Effector memory CD8-positive, alpha-beta T cell (primary cell): ENCODE results near the gene UBAP2L.
"Not testable (repeated sequence)": the region's sequence is repeated elsewhere in the genome, so short reads cannot be mapped to it uniquely, and the experiment has no call there.

Experiments
- ATAC-seq: fragments of 150-1000 bp; cut with Tn5 transposase; replicated peaks from 2 replicates; pipeline ENCODE4 v1.10.0; 2021; ENCODE audit warnings: mild to moderate bottlenecking, moderate library complexity
- DNase-seq, 3 experiments: peaks; one replicate each; pipeline ENCODE4 v3.0.0; 2021
- H3K27ac Mint-ChIP-seq, 2 donors: one replicate each; pipeline ENCODE4 v1.8.0; 2022; ENCODE audit warnings: mild to moderate bottlenecking in 2 of 2, mixed read lengths in 2 of 2, moderate library complexity in 2 of 2
- H3K27me3 Mint-ChIP-seq, 2 donors: one replicate each; pipeline ENCODE4 v1.8.0; 2022; ENCODE audit warnings: mixed read lengths in 2 of 2
- H3K36me3 Mint-ChIP-seq: one replicate; pipeline ENCODE4 v1.8.0; 2022; ENCODE audit warnings: mild to moderate bottlenecking, moderate library complexity, mixed read lengths; ENCODE audit not compliant: insufficient read depth
- H3K4me1 Mint-ChIP-seq, 2 donors: one replicate each; pipeline ENCODE4 v1.8.0; 2022; ENCODE audit warnings: low read depth in 2 of 2, mixed read lengths in 2 of 2
- H3K4me3 Mint-ChIP-seq, 2 donors: one replicate each; pipeline ENCODE4 v1.8.0; 2022; ENCODE audit warnings: mild to moderate bottlenecking in 2 of 2, mixed read lengths in 2 of 2, moderate library complexity in 2 of 2
- H3K9me3 Mint-ChIP-seq, 2 donors: one replicate each; pipeline ENCODE4 v1.8.0; 2022; ENCODE audit warnings: mixed read lengths in 2 of 2

UBAP2L gene

DNA sequence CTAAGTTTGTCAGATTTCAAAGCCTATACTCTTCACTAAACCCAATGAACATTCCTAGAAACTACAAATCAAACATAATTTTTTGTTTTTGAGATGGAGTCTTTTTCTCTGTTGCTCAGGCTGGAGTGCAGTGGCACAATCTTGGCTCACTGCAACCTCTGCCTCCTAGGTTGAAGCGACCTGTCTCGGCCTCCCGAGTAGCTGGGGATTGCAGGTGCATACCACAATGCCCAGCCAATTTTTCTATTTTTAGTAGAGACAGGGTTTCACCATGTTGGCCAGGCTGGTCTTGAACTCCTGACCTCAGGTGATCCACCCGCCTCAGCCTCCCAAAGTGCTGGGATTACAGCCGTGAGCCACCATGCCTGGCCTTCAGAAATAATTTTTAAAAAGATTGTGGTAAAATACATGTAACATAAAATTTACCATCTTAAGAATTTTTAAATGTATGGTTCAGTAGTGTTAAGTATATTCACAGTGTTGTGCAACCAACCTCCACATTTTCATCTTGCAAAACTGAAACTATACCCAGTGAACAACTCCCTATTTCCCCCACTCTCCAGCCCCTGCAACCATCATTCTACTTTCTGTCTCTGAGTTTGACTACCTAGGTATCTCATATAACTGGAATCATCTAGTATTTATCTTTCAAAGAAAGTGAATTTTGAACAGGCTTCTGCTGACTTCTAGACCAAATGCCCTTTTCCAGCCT, 11.9 kb upstream of the UBAP2L start:
- Mint-ChIP-seq H3K9me3 (no peaks in the 10 kb centered on the region), H3K4me1 (no peaks in the 10 kb centered on the region), H3K4me3 (no peak overlapping the region), H3K27ac (peak overlapping the region; percentile 41 to 86), H3K27me3 (no peaks in the 10 kb centered on the region), H3K36me3 (peaks cover 80% of the 10 kb centered on the region)
- ATAC-seq (no peak), DNase-seq (no peak)

DNA sequence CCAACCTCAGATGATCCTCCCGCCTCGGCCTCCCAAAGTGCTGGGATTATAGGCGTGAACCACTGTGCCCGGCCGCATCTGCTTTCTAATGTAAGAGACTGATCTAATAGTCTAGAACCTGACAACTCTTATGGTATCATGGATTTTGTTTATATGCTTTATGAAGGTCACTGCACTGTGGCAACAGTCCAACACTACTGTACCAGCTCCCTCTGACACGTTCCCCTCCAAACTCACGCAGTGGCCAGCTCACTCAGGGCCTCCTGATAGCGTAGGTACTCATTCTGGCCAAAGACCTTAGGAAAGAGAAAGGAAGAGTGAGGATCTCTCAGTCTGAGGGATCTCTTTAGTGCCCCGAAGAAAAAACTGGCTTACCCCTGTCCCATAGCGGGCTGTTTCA, 8.7 kb upstream of the UBAP2L start:
- peaks cover 74% of the 10 kb centered on the region for H3K36me3 Mint-ChIP-seq
- no peak overlapping the region for H3K27ac Mint-ChIP-seq
- ATAC-seq (no peak), DNase-seq (no peak)
- peaks cover 2 to 8% of the 10 kb centered on the region in 2 donors for H3K4me1 Mint-ChIP-seq
- no peaks in the 10 kb centered on the region for H3K27me3 Mint-ChIP-seq
- H3K4me3 Mint-ChIP-seq: no peak overlapping the region
- H3K9me3 Mint-ChIP-seq: no peaks in the 10 kb centered on the region

DNA sequence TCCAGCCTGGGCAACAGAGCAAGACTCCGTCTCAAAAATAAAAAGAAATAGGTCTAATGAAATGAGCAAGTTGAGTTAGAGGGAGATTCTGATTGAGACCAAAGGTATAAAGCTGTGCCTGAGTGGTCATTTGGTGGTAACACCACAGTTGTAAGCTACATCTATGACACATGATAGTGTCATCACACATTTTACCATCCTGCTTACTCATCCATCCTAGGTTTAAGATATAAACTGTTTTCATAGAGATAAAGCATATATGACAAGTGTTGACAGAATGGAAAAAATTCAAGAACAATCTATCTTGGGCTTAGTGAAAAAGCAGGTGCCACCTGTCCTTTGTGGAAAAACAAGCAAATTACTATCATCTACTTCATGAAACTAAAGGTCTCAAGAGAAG, 7.5 kb upstream of the UBAP2L start:
- no peak for ATAC-seq
- no peak for DNase-seq
- Mint-ChIP-seq H3K9me3 (no peaks in the 10 kb centered on the region), H3K27ac (peak overlapping the region in 1 of 2 donors; percentile 35), H3K4me3 (no peak overlapping the region), H3K36me3 (peaks cover 75% of the 10 kb centered on the region), H3K27me3 (no peaks in the 10 kb centered on the region), H3K4me1 (peaks cover 8 to 19% of the 10 kb centered on the region in 2 donors)

DNA sequence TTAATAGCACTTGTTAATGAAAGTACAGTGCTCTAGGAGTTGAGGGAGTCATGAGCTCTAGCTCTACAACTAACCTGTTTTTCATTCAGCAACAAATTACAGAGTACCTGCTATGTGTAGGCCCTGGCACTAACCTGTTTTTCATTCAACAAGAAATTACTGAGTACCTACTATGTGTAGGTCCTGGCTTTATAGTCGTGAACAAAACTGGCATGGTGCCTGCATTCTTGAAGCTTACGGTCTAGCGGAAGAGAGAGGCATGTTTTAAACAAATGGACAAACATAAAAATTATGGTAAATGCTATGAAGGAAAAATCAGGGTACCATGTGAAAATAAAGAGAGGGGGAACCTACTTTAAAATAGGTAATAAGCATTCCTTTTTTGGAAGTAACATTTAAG, 2.2 kb upstream of the UBAP2L start:
- Mint-ChIP-seq H3K9me3 (no peaks in the 10 kb centered on the region), H3K4me3 (peak overlapping the region; percentile 81 to 92), H3K4me1 (peaks cover 39 to 55% of the 10 kb centered on the region in 2 donors), H3K27ac (peak overlapping the region; percentile 93 to 97), H3K36me3 (peaks cover 59% of the 10 kb centered on the region), H3K27me3 (no peaks in the 10 kb centered on the region)
- ATAC-seq: no peak
- no peak for DNase-seq

DNA sequence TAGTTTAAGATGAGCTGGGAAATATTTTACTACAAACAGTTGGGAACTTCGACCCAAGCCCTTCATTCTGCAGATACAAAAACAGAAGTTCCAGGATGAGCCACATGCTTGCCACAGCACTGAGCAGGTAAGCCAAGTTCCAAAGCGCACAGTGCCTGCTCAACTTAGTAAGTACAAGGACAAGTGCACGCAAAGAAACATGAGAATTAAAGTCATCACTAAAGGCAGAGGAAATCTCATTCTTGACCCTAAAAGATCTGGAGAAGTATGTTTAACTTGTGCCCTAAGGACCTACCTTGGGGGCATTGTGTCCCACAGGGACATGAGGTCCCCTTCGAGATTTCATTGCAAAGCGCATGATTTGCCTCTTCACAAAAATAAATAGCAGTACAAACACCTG, 1.2 kb upstream of the UBAP2L start:
- Mint-ChIP-seq H3K4me3 (peak overlapping the region; percentile 81 to 92), H3K36me3 (peaks cover 49% of the 10 kb centered on the region), H3K27ac (peak overlapping the region; percentile 93 to 97), H3K27me3 (no peaks in the 10 kb centered on the region), H3K9me3 (no peaks in the 10 kb centered on the region), H3K4me1 (peaks cover 43 to 62% of the 10 kb centered on the region in 2 donors)
- ATAC-seq (no peak), DNase-seq (no peak)

DNA sequence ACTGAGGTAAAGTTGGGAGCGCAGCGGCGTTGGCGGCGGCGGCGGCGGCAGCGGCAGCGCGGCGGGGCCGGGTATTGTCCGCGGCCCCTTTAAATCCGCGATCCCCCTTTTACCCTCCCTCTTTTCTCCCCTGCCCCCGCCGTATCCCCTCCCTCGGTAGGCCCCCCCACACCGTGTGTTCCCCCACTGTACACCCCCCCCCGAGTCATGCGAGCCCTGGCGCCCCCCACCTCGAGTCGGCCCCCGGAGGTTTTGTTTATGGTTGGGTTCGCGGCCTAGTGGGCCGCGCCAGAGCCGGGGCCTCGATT, 169 bp downstream of the UBAP2L start:
- Mint-ChIP-seq H3K27me3 (no peaks in the 10 kb centered on the region), H3K9me3 (no peaks in the 10 kb centered on the region), H3K4me1 (peaks cover 46 to 74% of the 10 kb centered on the region in 2 donors), H3K27ac (peak overlapping the region; percentile 93 to 97), H3K4me3 (peak overlapping the region; percentile 81 to 92), H3K36me3 (peaks cover 48% of the 10 kb centered on the region)
- ATAC-seq (no peak), DNase-seq (no peak)

DNA sequence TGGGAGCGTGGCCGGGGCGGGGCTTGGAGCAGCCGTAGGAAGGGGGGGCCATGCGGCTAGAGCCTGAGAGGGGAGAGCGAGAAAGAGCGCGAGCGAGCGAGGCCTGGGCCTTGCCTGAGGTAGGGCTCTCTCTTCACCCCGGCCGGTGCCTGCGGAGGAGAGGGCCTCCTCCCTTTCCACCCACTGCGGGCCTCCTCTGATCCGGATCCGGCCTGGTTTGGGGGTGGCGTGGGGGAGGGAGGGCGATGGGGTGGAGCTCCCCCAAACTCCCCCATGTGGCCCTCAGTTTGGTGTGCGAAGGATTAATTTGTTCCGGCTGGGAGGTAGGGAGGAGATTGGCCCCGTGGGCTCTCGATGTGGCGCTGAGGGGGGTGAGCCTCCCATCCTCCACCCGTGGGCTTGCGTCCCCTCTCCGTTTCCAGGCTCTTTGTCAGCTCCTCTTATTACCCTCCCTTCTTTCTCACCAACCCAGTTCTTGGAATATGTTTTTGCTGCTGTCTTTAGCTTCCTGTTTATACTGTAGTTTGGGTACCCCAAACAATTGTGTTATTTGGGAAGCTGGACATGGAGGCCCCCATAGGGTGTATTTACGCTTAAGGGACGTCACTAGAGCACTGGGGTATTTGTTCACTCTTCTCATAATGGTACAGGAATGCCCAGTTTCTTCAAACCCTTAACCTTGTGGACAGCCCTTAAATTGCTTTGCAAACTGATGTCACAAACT, 685 bp downstream of the UBAP2L start:
- no peaks in the 10 kb centered on the region for H3K27me3 Mint-ChIP-seq
- H3K4me3 Mint-ChIP-seq: peak overlapping the region; percentile 81 to 92
- ATAC-seq (peak; percentile 54), DNase-seq (peak; percentile 67 to 74 (median 71))
- H3K27ac Mint-ChIP-seq: peak overlapping the region; percentile 93 to 97
- H3K4me1 Mint-ChIP-seq: peaks cover 46 to 74% of the 10 kb centered on the region in 2 donors
- H3K36me3 Mint-ChIP-seq: peaks cover 47% of the 10 kb centered on the region
- no peaks in the 10 kb centered on the region for H3K9me3 Mint-ChIP-seq

DNA sequence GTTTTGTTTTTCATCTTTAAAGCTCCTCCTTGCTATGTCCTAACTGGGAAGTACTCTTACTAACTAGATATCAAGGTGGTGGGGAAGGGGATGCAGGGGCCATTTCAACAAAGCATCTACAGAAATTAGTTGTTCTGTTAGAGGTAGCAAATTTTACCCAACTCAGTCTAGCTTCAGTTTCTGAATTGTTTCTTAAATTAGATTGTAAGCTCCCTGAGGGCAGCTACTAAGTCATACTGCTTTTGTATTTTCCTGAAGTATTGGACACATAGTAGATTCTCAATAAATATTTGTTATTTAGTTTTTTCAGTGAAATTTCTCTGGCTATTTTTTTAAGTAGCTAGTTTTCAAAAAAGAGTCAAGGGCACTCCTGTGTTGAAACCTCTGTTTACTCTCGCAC, 1.8 kb downstream of the UBAP2L start:
- H3K36me3 Mint-ChIP-seq: peaks cover 53% of the 10 kb centered on the region
- ATAC-seq (no peak), DNase-seq (no peak)
- H3K4me1 Mint-ChIP-seq: peaks cover 46 to 68% of the 10 kb centered on the region in 2 donors
- H3K27ac Mint-ChIP-seq: peak overlapping the region; percentile 93 to 97
- H3K4me3 Mint-ChIP-seq: peak overlapping the region; percentile 81 to 92
- no peaks in the 10 kb centered on the region for H3K27me3 Mint-ChIP-seq
- H3K9me3 Mint-ChIP-seq: no peaks in the 10 kb centered on the region

DNA sequence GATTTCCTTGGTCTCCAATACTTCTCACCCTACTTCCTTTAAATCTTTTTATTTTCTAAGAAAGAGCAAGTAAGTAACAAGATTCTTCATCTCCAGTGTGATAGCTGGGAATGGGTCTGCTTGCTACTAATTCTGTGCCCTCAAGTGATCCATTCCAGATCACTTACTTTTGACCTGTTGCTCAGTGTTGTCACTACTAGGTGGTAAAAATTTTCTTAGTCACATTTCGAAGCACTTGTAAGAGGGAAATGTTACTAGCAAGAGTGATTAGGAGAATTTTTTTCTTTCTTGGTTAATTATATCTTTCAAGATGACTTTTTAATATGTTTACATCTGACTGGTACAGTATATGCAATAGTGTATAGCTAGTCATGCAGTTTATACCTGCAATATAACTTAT, 2.2 kb downstream of the UBAP2L start:
- no peaks in the 10 kb centered on the region for H3K27me3 Mint-ChIP-seq
- peak overlapping the region; percentile 81 to 92 for H3K4me3 Mint-ChIP-seq
- DNase-seq (no peak), ATAC-seq (no peak)
- H3K36me3 Mint-ChIP-seq: peaks cover 53% of the 10 kb centered on the region
- H3K27ac Mint-ChIP-seq: peak overlapping the region; percentile 93 to 97
- peaks cover 43 to 64% of the 10 kb centered on the region in 2 donors for H3K4me1 Mint-ChIP-seq
- no peaks in the 10 kb centered on the region for H3K9me3 Mint-ChIP-seq

DNA sequence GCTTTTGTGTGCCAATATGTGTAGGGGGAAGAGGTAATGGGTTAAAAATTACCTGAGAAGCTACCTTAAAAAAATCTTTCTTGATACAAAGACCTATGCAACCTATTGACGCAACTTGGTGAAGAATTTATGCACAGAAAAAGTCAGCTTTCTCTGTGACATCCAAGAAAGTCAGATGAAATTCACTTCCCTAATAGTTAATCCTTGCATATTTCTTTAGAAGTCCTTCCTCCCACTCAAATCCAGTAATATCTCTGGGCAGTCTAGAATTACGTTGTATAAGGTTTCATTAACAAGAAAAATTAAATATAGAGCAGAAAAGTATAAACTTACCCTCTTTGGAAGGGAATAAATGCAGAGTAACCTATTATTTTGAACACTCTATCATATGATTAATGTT, 2.9 kb downstream of the UBAP2L start:
- peak overlapping the region in 1 of 2 donors; percentile 81 for H3K4me3 Mint-ChIP-seq
- peak overlapping the region; percentile 93 to 97 for H3K27ac Mint-ChIP-seq

DNA sequence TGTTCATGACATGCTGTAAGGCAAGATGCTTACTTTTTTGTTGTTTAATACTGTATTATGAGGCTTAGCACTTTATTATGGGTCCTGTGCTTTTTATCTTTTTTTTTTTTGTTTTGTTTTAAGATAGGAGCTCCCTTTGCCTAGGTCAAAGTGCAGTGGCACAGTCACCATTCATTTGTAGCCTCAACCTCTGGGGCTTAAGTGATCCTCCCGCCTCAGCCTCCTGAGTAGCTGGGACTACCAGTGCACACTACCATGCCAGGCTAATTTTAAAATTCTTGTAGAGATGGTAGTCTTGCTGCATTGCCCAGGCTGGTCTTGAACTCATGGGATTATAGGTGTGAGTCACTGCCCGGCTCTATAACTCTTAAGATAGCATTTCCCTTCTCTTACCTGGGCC, 4.6 kb downstream of the UBAP2L start:
- DNase-seq: no peak
- no peaks in the 10 kb centered on the region for H3K27me3 Mint-ChIP-seq
- H3K4me1 Mint-ChIP-seq: peaks cover 27 to 47% of the 10 kb centered on the region in 2 donors
- no peaks in the 10 kb centered on the region for H3K9me3 Mint-ChIP-seq
- H3K36me3 Mint-ChIP-seq: peaks cover 58% of the 10 kb centered on the region
- ATAC-seq: no peak
- peak overlapping the region; percentile 42 to 51 for H3K27ac Mint-ChIP-seq
- no peak overlapping the region for H3K4me3 Mint-ChIP-seq

More for the DNA sequence above, 2.9 kb downstream of the UBAP2L start:
- no peak for ATAC-seq
- H3K27me3 Mint-ChIP-seq: no peaks in the 10 kb centered on the region
- no peaks in the 10 kb centered on the region for H3K9me3 Mint-ChIP-seq
- DNase-seq: no peak
- H3K36me3 Mint-ChIP-seq: peaks cover 55% of the 10 kb centered on the region
- peaks cover 36 to 58% of the 10 kb centered on the region in 2 donors for H3K4me1 Mint-ChIP-seq

DNA sequence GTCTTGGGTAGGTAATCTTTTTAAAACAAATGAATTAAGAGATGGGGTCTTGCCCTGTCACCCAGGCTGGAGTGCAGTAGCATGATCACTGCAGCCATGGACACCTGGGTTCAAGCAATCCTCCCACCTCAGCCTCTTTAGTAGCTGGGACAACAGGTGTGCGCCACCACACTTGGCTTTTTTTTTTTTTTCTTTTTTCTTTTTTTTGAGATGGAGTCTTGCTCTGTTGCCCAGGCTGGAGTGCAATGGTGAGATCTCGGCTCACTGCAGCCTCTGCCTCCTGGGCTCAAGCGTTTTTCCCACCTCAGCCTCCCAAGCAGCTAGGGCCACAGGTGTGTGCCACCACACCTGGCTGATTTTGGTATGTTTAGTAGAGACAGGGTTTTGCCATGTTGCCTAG, 10.4 kb downstream of the UBAP2L start:
- H3K36me3 Mint-ChIP-seq: peaks cover 89% of the 10 kb centered on the region
- not testable (repeated sequence) for H3K4me3 Mint-ChIP-seq, H3K9me3 Mint-ChIP-seq, ATAC-seq, H3K27me3 Mint-ChIP-seq, DNase-seq
- H3K4me1 Mint-ChIP-seq: peaks cover 1 to 14% of the 10 kb centered on the region in 2 donors
- H3K27ac Mint-ChIP-seq: peak overlapping the region in 1 of 2 donors; percentile 51

DNA sequence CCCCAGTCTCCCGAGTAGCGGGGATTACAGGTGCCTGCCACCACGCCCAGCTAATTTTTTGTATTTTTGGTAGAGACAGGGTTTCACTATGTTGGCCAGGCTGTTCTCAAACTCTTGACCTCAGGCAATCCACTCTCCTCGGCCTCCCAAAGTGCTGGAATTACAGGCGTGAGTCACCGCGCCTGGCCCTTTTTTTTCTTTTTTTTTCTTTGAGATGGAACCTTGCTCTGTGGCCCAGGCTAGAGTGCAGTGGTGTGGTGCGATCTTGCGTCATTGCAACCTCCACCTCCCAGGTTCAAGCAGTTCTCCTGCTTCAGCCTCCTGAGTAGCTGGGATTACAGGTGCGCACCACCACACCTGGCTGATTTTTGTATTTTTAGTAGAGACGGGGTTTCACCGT, 12.4 kb downstream of the UBAP2L start:
- H3K9me3 Mint-ChIP-seq, ATAC-seq, H3K4me3 Mint-ChIP-seq, H3K27me3 Mint-ChIP-seq, DNase-seq, H3K27ac Mint-ChIP-seq: not testable (repeated sequence)
- Mint-ChIP-seq H3K4me1 (peaks cover 1 to 22% of the 10 kb centered on the region in 2 donors), H3K36me3 (peaks cover 89% of the 10 kb centered on the region)

DNA sequence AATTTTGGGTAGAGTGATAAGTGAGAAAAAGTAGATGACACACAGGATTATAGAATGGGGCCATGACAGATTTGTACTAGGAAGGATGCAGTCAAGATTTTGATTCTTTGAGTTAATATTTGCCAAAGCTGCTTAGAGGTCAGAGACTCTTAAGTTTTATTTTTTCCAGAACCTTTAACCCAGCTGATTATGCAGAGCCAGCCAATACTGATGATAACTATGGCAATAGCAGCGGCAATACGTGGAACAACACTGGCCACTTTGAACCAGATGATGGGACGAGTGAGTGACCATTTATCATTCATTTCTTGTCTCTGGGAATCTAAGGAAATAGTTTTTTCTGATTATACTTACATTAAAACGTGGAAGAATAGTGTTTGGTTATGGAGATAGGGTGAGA, 16.1 kb downstream of the UBAP2L start:
- no peak overlapping the region for H3K27ac Mint-ChIP-seq
- no peaks in the 10 kb centered on the region for H3K9me3 Mint-ChIP-seq
- H3K27me3 Mint-ChIP-seq: no peaks in the 10 kb centered on the region
- DNase-seq (no peak), ATAC-seq (no peak)
- peaks cover 8 to 36% of the 10 kb centered on the region in 2 donors for H3K4me1 Mint-ChIP-seq
- H3K4me3 Mint-ChIP-seq: no peak overlapping the region
- H3K36me3 Mint-ChIP-seq: peaks cover 90% of the 10 kb centered on the region
